Fibroblast of skin of scalp (primary cell): Measurements from ENCODE around the gene MITF.

ENCODE experiments used
- DNase-seq: peaks from one replicate; pipeline ENCODE4 v3.0.0-alpha.2; 2013

Gene MITF

DNA sequence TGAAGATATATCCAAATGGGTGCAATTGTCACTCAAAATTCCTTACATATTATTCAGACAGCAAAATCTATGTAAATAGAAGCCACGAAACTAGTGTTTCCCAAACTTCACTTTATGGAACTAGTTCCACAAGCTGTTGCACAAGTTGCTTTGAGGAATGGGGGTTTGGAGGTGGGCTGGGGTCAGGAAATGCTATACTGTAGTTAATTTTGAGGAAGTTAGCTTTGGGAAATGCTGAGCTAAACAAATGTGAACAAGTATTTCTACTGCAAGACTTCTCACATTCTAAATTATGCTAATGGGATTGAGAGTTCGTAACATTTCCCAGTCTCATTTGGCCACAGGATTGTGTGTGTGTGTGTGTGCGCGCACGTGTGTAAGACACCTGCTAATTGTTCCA is 231.6 kb downstream of the MITF start:
- no peak for DNase-seq

GRCh38 chr3:69972672-69973071 is 233.4 kb downstream of the MITF start:
- DNase-seq = no peak

GRCh38 chr3:69976021-69976420 is 236.8 kb downstream of the MITF start:
- DNase-seq = no peak

- DNase-seq = no peak
Measured at GRCh38 chr3:69983546-69984265, 244.4 kb downstream of the MITF start.

- DNase-seq = no peak
Measured at GRCh38 chr3:69985266-69985665, 246.0 kb downstream of the MITF start.

GRCh38 chr3:69986419-69986818 is 247.2 kb downstream of the MITF start:
- no peak for DNase-seq

DNA sequence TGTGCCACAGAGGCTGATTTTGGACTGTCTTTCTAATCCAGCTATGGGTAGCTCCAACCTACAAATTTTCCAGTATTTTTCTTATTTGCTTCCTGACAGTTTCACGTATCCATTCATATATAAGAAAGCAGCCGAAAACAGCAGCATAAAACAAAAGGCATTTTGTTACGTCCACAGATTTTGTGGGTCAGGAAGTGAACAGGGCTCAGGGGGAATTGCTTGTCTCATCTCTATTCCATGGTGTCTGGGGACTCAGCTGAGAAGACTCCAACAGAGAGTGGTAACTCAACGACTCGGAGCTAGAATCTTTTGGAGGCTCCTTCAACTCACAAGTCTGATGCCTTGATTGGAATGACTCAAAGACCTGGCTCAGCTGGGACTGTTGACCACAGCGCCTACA is 248.6 kb downstream of the MITF start:
- no peak for DNase-seq

DNA sequence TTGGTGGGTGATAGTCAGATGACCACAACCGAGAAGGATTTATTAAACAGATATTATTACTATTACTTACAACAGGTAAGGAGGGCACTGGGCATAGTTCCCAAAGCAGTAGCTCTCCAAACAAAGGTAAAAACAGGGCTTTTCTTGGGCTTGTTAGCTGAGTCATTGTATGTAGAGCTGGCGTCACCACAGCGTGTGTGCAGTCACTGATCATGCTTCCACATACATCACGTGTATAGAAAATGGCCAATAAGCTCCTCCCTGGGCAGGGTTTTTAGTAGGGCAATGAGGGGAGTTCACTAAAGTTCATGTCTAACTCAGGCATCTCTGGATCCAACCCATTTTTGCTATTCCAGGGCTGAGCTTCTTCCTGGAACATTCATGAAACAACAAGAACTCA is 254.5 kb downstream of the MITF start:
- DNase-seq = no peak

DNA sequence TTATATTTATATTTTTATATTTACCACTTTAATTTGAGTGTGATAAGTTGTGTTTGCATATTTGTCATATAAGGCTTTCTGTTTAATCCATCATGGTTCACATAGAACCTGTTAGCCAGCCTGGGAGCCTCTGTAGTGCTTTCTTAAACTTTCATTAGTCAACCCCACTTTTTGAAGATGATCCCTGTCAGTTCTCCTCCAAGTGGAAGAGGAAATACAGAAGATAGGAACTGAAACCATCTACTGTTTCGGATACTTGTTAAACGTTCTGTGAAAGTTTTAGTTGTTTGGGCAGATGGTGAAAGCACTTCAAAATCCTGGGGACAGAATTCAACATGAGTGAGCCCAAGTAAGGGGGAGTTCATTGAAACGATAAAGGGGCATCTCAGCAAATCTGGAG is 255.7 kb downstream of the MITF start:
- DNase-seq = no peak

- DNase-seq = no peak
Measured at GRCh38 chr3:69997631-69998307, 258.5 kb downstream of the MITF start.

DNA sequence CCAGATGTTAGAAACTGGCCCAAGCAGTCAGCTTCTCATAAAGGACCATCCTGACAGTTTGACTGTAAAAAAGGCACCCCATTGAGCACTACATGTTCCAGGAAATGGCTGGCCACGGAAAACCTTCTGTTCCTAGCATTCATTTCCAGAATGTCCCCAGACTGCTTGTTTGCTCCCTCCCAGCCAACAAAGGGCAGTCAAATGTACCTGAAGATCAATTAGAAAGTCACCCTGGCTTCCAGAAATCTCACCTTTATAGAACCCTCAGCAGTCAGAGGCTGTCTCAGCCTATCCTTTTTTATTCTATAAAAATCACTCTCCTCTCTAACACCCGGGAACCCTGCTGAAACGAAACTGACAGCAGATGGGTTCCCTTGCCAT is 259.5 kb downstream of the MITF start:
- no peak for DNase-seq

- peak; percentile 9 for DNase-seq
Measured at GRCh38 chr3:69999140-70000027, 260.1 kb downstream of the MITF start, which contains the start of gene SAMMSON. Gene SAMMSON, plus strand, starts transcription at chr3:69999733.

DNA sequence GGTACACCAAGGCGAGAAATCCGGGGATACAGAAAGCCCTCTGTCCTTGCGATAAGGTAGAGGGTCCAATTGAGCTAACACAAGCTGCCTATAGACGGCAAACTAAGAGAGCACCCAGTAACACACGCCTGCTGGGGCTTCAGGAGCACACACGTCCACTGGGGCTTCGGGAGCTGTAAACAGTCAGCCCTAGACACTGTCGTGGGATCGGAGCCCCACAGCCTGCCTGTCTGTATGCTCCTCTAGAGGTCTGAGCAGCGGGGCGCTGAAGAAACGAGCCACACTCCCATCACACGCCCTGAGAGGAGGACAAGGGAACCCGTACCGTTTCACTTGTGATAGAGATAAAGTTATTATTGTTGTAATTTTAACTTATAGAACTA is 260.8 kb downstream of the MITF start:
- no peak for DNase-seq

DNA sequence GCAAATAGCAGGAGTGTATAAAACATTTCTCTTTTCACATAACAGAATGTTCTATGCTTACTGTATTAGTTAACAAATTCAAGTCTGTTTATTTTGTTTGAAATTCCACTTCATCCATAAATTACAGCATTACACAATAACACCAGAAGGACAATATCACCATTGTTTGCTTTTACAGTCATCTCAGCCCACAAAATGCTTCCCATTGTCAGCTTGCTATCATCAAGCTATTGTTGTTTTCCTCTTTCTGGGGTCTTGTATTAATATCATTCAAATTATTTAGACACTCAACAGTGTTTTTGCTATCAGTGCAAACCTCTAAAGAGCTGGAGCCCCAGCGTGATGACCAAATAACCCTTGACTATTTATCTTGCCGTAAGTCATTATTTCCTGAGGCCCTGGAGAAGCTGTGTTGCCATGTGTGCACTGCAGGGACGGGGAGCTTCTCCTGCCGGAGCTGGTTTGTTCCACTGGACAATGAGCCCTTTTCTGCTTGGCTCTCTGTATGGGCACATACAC is 261.4 kb downstream of the MITF start:
- DNase-seq = no peak

GRCh38 chr3:70003119-70003518 is 263.9 kb downstream of the MITF start:
- no peak for DNase-seq

DNA sequence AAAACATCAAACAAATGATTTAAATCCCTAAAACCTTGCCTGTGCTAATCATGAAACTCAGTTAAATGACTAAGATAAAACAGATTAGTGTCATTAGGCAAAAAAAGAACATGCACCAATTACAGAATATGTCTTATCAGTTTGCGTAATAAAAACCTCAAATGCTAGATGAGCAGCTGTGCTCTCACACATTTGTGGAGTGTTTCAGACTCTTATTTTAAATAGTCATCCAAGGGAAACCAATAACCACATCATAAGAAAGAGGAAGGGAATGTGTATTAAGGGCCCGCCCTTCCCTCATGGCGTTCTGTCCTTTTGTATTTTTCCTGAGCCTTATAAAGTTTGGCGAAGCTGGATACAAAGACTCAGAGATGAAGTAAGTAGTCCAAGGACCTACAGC is 266.8 kb downstream of the MITF start:
- no peak for DNase-seq

- DNase-seq = no peak
Measured at GRCh38 chr3:70010346-70010745, 271.1 kb downstream of the MITF start.

DNA sequence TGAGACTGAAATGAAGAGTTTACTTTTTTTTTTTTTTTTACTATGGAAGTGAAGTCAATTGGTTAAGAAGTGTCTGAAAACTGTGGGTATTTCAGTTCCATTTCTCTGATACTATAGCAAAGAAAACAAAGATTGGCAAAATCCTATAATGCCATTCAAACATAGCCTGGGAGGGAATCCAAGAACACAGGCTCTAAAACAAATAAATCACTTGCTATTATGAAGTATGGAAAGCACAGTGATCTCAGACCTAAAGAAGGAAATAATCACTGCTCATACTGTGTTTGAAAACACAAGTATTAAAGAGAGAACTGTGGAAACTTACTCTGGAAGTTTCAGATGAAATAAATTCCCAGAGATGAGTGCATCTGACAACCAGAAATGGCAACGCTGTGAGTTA is 272.3 kb downstream of the MITF start:
- peak; percentile 24 for DNase-seq
